Osteocyte (in vitro differentiated cells): ENCODE results near the gene IFNLR1. TPM values are rescaled to one million over a fixed set of nuclear protein-coding genes. Genes with fewer than 3 reads are reported as not detected.

Experiments
- DNase-seq: peaks from one replicate; pipeline ENCODE4 v3.0.0; 2021; ENCODE audit warnings: mixed read lengths; ENCODE audit not compliant: unreplicated experiment; ENCODE audit errors: extremely low spot score
- H3K27ac Mint-ChIP-seq: one replicate; pipeline ENCODE4 v1.8.0; 2021; ENCODE audit warnings: mild to moderate bottlenecking, mixed read lengths; ENCODE audit not compliant: unreplicated experiment
- H3K27me3 Mint-ChIP-seq: one replicate; pipeline ENCODE4 v1.8.0; 2021; ENCODE audit warnings: mixed read lengths; ENCODE audit not compliant: unreplicated experiment
- H3K36me3 Mint-ChIP-seq: one replicate; pipeline ENCODE4 v1.8.0; 2021; ENCODE audit warnings: mixed read lengths; ENCODE audit not compliant: unreplicated experiment
- H3K4me1 Mint-ChIP-seq: one replicate; pipeline ENCODE4 v1.8.0; 2021; ENCODE audit warnings: mixed read lengths; ENCODE audit not compliant: unreplicated experiment
- H3K4me3 Mint-ChIP-seq: one replicate; pipeline ENCODE4 v1.8.0; 2021; ENCODE audit warnings: mild to moderate bottlenecking, moderate library complexity, mixed read lengths; ENCODE audit not compliant: unreplicated experiment
- H3K9me3 Mint-ChIP-seq: one replicate; pipeline ENCODE4 v1.8.0; 2021; ENCODE audit warnings: mixed read lengths; ENCODE audit not compliant: unreplicated experiment
- CTCF ChIP-seq: fragments of 200-600 bp; sonication (generic); IDR thresholded peaks from 2 replicates; pipeline ENCODE4 v1.5.0; 2021; ENCODE audit warnings: antibody characterized with exemption, mild to moderate bottlenecking, moderate library complexity
- total RNA-seq: library from RNA; stranded (reverse); gene quantifications from 2 replicates; pipeline ENCODE4 v1.2.1, GENCODE V29; 2021

The IFNLR1 gene
- total RNA-seq, 1 donor from 2014 or later: 0.16 TPM

- Mint-ChIP-seq H3K27me3 (peaks cover 39% of the 10 kb centered on the region), H3K4me3 (no peak overlapping the region), H3K9me3 (no peaks in the 10 kb centered on the region), H3K27ac (no peak overlapping the region), H3K36me3 (no peaks in the 10 kb centered on the region), H3K4me1 (peaks cover 12% of the 10 kb centered on the region)
- DNase-seq: no peak
- no peak for TF ChIP-seq CTCF
Observed at GRCh38 chr1:24147194-24147593, 39.9 kb downstream of the IFNLR1 start.

GRCh38 chr1:24142546-24143534 lies 44.2 kb downstream of the IFNLR1 start, which contains the start of gene IL22RA1:
Gene IL22RA1 (minus strand): TSS chr1:24143140. CDS start chr1:24143082, 58 bp downstream.
- peaks cover 27% of the 10 kb centered on the region for H3K27me3 Mint-ChIP-seq
- H3K36me3 Mint-ChIP-seq: no peaks in the 10 kb centered on the region
- no peak for DNase-seq
- no peaks in the 10 kb centered on the region for H3K4me1 Mint-ChIP-seq
- no peak within 1 kb of the TSS for H3K27ac Mint-ChIP-seq
- H3K4me3 Mint-ChIP-seq: no peak within 1 kb of the TSS
- H3K9me3 Mint-ChIP-seq: no peaks in the 10 kb centered on the region
- no peak for TF ChIP-seq CTCF

GRCh38 chr1:24141311-24141997 lies 45.6 kb downstream of the IFNLR1 start:
- no peaks in the 10 kb centered on the region for H3K36me3 Mint-ChIP-seq
- no peaks in the 10 kb centered on the region for H3K4me1 Mint-ChIP-seq
- H3K4me3 Mint-ChIP-seq: no peak overlapping the region
- H3K27ac Mint-ChIP-seq: no peak overlapping the region
- peaks cover 29% of the 10 kb centered on the region for H3K27me3 Mint-ChIP-seq
- DNase-seq: no peak
- TF ChIP-seq CTCF: no peak
- no peaks in the 10 kb centered on the region for H3K9me3 Mint-ChIP-seq

GRCh38 chr1:24140741-24141181 lies 46.3 kb downstream of the IFNLR1 start:
- Mint-ChIP-seq H3K9me3 (no peaks in the 10 kb centered on the region), H3K4me1 (no peaks in the 10 kb centered on the region), H3K4me3 (no peak overlapping the region), H3K27me3 (peaks cover 27% of the 10 kb centered on the region), H3K36me3 (no peaks in the 10 kb centered on the region), H3K27ac (no peak overlapping the region)
- no peak for TF ChIP-seq CTCF
- DNase-seq: no peak
